ENCODE data around the gene KTN1. TPM values are rescaled to one million over a fixed set of nuclear protein-coding genes. Genes with fewer than 3 reads are reported as not detected.

Gene KTN1
- total and polyA plus RNA-seq, 2 experiments from 2014 or later: 119 to 225 TPM

DNA sequence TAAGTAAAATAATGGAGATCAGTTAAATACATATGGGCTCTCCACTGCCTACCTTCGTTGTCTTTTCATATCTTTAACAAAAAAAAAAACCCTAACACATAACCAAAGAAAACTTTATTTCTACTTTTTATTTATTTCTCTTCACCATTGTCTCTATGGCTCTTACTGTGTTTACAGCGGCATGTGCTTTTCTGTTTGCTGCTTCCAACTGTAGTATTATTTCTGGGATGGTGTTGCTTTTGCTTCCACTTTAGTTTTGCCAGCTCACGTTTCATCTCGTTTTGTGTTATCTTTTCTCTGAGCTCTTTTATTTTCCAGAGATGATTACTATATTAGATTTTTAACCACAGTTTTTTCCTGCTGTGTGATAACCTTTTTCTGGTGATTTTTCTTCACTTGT is 46.1 kb downstream of the KTN1 start:
- Histone ChIP-seq H3K4me2 (ENCODE audit: unreplicated experiment) (no peak overlapping the region), H3K27me3 (replicated peaks; ENCODE audit: insufficient read depth) (no peaks in the 10 kb centered on the region), H3K9me2 (ENCODE audit: insufficient read depth) (no peaks in the 10 kb centered on the region), H3K36me3 (ENCODE audit: low read depth) (peaks cover 48% of the 10 kb centered on the region), H3K9me3 (ENCODE audit: low read depth) (no peaks in the 10 kb centered on the region), H3K4me1 (ENCODE audit: insufficient read depth) (peaks cover 4% of the 10 kb centered on the region; the same call in 1 of the 2 replicates), H2AFZ (no peak overlapping the region), H4K20me1 (ENCODE audit: insufficient read depth) (no peaks in the 10 kb centered on the region), H3K27ac (no peak overlapping the region), H3F3A (ENCODE audit: insufficient read depth) (no peaks in the 10 kb centered on the region; the same call in 1 of the 2 replicates), H3K79me2 (ENCODE audit: insufficient read depth) (peaks cover 46% of the 10 kb centered on the region), H3K4me3 (no peak overlapping the region), H3K9ac (no peak overlapping the region)
- no peak for DNase-seq
- TF ChIP-seq EZH2 (IDR thresholded peaks at IDR 0.05; ENCODE audit: insufficient read depth, poor library complexity, severe bottlenecking) (no peak), EZH2phosphoT487 (IDR thresholded peaks at IDR 0.05; ENCODE audit: insufficient read depth, low read depth) (no peak)
- 58 to 63% methylated on average over 4 of the region's 4 CpGs for WGBS, 2 experiments (ENCODE audit: low coverage in 1 of 2, low lambda C conversion rate in 2 of 2, missing lambda C conversion rate in 2 of 2)
- in situ Hi-C loops (cut with MboI): loop anchor here (25.0 kb wide), 1 partner anchor 189 kb away; the partner anchor contains the start of gene TBPL2

DNA sequence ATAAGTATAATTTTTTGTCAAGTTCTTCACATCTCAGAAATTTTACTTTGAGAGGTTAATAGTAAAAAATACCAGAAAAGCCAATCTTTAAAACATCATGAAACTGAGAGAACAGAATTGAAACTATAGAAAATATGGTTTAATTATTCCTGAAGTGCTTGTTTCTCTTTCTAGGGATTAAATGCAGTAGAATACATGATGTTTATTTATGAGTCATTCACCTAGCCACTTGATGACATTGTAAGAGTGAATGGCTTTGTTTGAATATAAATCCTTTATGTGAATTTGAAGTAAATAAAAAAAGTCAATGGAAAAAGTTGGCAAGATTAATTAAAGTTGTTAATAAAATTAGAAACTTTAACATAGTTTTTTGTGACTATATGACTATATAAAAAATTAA is 48.4 kb downstream of the KTN1 start:
- H3K4me1 ChIP-seq (ENCODE audit: insufficient read depth): peaks cover 4% of the 10 kb centered on the region; the same call in 1 of the 2 replicates
- peaks cover 43% of the 10 kb centered on the region for H3K36me3 ChIP-seq (ENCODE audit: low read depth)
- no peak for DNase-seq
- H3K9me3 ChIP-seq (ENCODE audit: low read depth): no peaks in the 10 kb centered on the region
- peaks cover 46% of the 10 kb centered on the region for H3K79me2 ChIP-seq (ENCODE audit: insufficient read depth)
- no peak overlapping the region for H3K4me3 ChIP-seq
- H3K9ac ChIP-seq: no peak overlapping the region
- no peaks in the 10 kb centered on the region for H3K9me2 ChIP-seq (ENCODE audit: insufficient read depth)
- no peak overlapping the region for H2AFZ ChIP-seq
- in situ Hi-C loops (cut with MboI): loop anchor here (25.0 kb wide), 1 partner anchor 191 kb away; the partner anchor contains the start of gene TBPL2
- no peaks in the 10 kb centered on the region for H4K20me1 ChIP-seq (ENCODE audit: insufficient read depth)
- no peak overlapping the region for H3K4me2 ChIP-seq (ENCODE audit: unreplicated experiment)
- no peak overlapping the region for H3K27ac ChIP-seq
- no peaks in the 10 kb centered on the region for H3K27me3 ChIP-seq (replicated peaks; ENCODE audit: insufficient read depth)
- H3F3A ChIP-seq (ENCODE audit: insufficient read depth): no peaks in the 10 kb centered on the region; the same call in 1 of the 2 replicates
- TF ChIP-seq EZH2 (IDR thresholded peaks at IDR 0.05; ENCODE audit: insufficient read depth, poor library complexity, severe bottlenecking) (no peak), EZH2phosphoT487 (IDR thresholded peaks at IDR 0.05; ENCODE audit: insufficient read depth, low read depth) (no peak)

DNA sequence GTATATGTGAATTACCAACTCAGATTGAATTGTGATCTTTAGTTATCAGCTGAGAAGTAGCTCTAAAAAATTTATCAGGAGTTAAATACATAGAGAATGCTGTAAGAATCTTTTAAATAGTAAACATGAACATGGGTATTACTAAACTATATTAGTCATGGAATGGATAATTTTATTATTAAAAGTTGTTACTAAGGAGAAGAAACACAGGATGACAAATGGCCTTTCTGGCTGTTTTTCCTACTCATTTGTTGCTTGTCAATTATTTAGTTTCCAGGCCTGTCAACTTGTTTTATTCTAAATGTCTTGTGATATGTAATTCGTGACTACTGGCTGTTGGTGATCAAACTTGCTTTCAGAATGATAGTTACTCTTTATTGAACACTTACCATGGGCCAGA is 58.7 kb downstream of the KTN1 start:
- H3K4me3 ChIP-seq: no peak overlapping the region
- peak; percentile 68 for DNase-seq
- peaks cover 66% of the 10 kb centered on the region for H3K36me3 ChIP-seq (ENCODE audit: low read depth)
- no peak for TF ChIP-seq EZH2phosphoT487 (IDR thresholded peaks at IDR 0.05; ENCODE audit: insufficient read depth, low read depth)
- TF ChIP-seq EZH2 (IDR thresholded peaks at IDR 0.05; ENCODE audit: insufficient read depth, poor library complexity, severe bottlenecking): no peak
- H3K79me2 ChIP-seq (ENCODE audit: insufficient read depth): 0 out of 2 replicates have a peak, but pooled peaks cover 5% of the 10 kb centered on the region
- H3K9me3 ChIP-seq (ENCODE audit: low read depth): no peaks in the 10 kb centered on the region
- H3K27me3 ChIP-seq (replicated peaks; ENCODE audit: insufficient read depth): no peaks in the 10 kb centered on the region
- no peak overlapping the region for H3K4me2 ChIP-seq (ENCODE audit: unreplicated experiment)
- H3K27ac ChIP-seq: peak overlapping the region; percentile 68
- no peaks in the 10 kb centered on the region for H4K20me1 ChIP-seq (ENCODE audit: insufficient read depth)
- 27 to 29% methylated on average over 1 of the region's 1 CpG for WGBS, 2 experiments (ENCODE audit: low coverage in 1 of 2, low lambda C conversion rate in 2 of 2, missing lambda C conversion rate in 2 of 2)
- peak overlapping the region; percentile 54 for H3K9ac ChIP-seq
- no peaks in the 10 kb centered on the region for H3F3A ChIP-seq (ENCODE audit: insufficient read depth)
- H3K4me1 ChIP-seq (ENCODE audit: insufficient read depth): peaks cover 10% of the 10 kb centered on the region
- H2AFZ ChIP-seq: no peak overlapping the region
- no peaks in the 10 kb centered on the region for H3K9me2 ChIP-seq (ENCODE audit: insufficient read depth)
- in situ Hi-C loops (cut with MboI): loop anchor here (25.0 kb wide), 1 partner anchor 201 kb away; the partner anchor contains the start of gene TBPL2

DNA sequence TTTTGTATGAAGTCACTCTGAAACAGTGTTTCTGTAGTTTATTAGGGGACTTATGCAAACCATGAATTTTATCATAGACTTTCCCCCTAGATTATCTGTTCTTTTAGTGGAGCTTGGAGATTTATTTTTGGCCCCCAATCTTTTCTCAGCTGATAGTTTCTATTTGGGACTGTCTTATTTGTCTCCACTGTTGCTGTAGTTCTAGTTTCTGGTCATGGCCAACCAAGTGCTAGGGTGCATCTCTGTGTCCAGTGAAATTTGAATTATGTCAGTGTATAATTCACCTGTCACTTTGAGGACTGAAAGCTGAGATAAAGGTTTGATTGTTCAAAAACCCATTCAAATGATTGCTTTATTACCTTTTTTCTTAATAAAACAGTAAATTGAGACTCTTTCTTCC is 61.3 kb downstream of the KTN1 start:
- in situ Hi-C loops (cut with MboI): loop anchor here (25.0 kb wide), 1 partner anchor 204 kb away; the partner anchor contains the start of gene TBPL2
- H3K9me2 ChIP-seq (ENCODE audit: insufficient read depth): no peaks in the 10 kb centered on the region
- no peak for DNase-seq
- no peak overlapping the region for H3K4me2 ChIP-seq (ENCODE audit: unreplicated experiment)
- no peak overlapping the region for H3K27ac ChIP-seq
- H3K4me3 ChIP-seq: no peak overlapping the region
- 0 out of 2 replicates have a peak, but pooled peaks cover 10% of the 10 kb centered on the region for H3K79me2 ChIP-seq (ENCODE audit: insufficient read depth)
- no peaks in the 10 kb centered on the region for H3K9me3 ChIP-seq (ENCODE audit: low read depth)
- no peak for TF ChIP-seq EZH2phosphoT487 (IDR thresholded peaks at IDR 0.05; ENCODE audit: insufficient read depth, low read depth)
- TF ChIP-seq EZH2 (IDR thresholded peaks at IDR 0.05; ENCODE audit: insufficient read depth, poor library complexity, severe bottlenecking): no peak
- no peaks in the 10 kb centered on the region for H3K27me3 ChIP-seq (replicated peaks; ENCODE audit: insufficient read depth)
- H2AFZ ChIP-seq: no peak overlapping the region
- peaks cover 71% of the 10 kb centered on the region for H3K36me3 ChIP-seq (ENCODE audit: low read depth)
- H3F3A ChIP-seq (ENCODE audit: insufficient read depth): no peaks in the 10 kb centered on the region
- H4K20me1 ChIP-seq (ENCODE audit: insufficient read depth): no peaks in the 10 kb centered on the region
- peaks cover 10% of the 10 kb centered on the region for H3K4me1 ChIP-seq (ENCODE audit: insufficient read depth)
- no peak overlapping the region for H3K9ac ChIP-seq

DNA sequence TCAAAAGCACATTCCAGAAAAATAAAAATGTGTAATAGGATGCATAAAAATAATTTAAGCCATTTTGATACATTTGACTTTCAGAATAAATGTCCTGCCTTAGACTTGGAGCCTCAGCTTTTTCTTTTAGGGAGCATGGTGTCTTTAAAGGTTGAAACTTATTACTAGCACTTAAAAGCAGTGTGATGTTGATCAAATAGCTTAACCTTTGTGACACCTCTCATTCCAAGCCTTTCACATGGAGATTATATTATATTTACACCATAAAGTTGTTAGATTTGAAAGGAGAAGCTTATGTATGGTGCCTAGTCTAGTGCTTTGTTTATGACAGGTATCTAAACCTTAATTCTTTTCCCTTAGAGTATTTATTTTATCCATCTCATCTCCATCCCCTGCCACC is 61.9 kb downstream of the KTN1 start:
- Histone ChIP-seq H3K27me3 (replicated peaks; ENCODE audit: insufficient read depth) (no peaks in the 10 kb centered on the region), H3K79me2 (ENCODE audit: insufficient read depth) (0 out of 2 replicates have a peak, but pooled peaks cover 10% of the 10 kb centered on the region), H3K4me2 (ENCODE audit: unreplicated experiment) (no peak overlapping the region), H3K9me3 (ENCODE audit: low read depth) (no peaks in the 10 kb centered on the region), H3F3A (ENCODE audit: insufficient read depth) (no peaks in the 10 kb centered on the region), H3K9ac (no peak overlapping the region), H4K20me1 (ENCODE audit: insufficient read depth) (no peaks in the 10 kb centered on the region), H2AFZ (no peak overlapping the region), H3K9me2 (ENCODE audit: insufficient read depth) (no peaks in the 10 kb centered on the region), H3K4me1 (ENCODE audit: insufficient read depth) (peaks cover 10% of the 10 kb centered on the region), H3K4me3 (no peak overlapping the region), H3K36me3 (ENCODE audit: low read depth) (peaks cover 68% of the 10 kb centered on the region), H3K27ac (no peak overlapping the region)
- no peak for DNase-seq
- in situ Hi-C loops (cut with MboI): loop anchor here (25.0 kb wide), 1 partner anchor 205 kb away; the partner anchor contains the start of gene TBPL2
- TF ChIP-seq EZH2phosphoT487 (IDR thresholded peaks at IDR 0.05; ENCODE audit: insufficient read depth, low read depth) (no peak), EZH2 (IDR thresholded peaks at IDR 0.05; ENCODE audit: insufficient read depth, poor library complexity, severe bottlenecking) (no peak)

Measured in GM23248 (cell line).